GM19025 (cell line): ENCODE data around the gene MYL1.

Experiments used
- ATAC-seq: cut with Tn5 transposase; IDR thresholded peaks from one replicate; pipeline ENCODE4 v1.9.1; 2021; ENCODE audit warnings: mild to moderate bottlenecking, low read depth, moderate library complexity; ENCODE audit not compliant: unreplicated experiment

MYL1 gene

DNA sequence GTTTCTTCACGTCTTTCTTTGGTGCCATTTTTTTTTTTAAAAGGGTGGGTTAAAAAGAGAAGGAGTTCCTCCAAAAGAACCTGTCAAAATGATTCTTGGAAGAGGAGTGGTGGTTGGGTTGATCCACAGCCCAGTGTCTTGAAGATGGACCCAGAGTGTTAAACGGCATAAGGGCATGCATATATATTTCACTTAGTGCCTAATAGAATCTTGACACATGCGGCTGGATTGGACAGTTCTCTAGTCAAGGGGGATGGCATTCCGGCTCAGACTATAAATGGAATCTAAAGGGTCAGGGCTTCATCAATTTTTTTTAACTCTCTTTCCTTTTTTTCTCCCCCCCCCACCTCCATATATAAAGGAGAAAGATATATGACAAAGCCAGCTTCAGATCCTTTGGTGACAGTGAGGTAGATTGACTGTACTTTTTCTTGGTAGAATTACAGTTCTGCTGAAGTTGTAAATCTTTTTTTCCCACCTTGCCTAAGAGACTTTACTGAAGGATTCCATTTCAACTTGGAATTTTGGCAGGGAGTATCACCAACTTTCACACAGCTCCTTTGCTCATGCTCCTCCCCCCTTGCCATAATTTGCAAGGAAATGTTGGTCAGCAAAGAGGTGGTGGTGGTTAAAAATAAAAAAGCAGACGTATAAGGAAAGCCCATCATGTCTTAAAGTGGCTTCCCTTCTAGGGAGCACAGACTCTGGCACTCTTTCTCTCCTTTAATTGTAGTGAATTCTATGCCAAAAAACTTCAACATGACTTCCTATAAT lies at the start of gene MYL1:
MYL1 (minus strand) TSS at position 160 of the 774 bp plus-strand sequence; CDS start at position 28, 132 bp downstream.
- no peak for ATAC-seq

DNA sequence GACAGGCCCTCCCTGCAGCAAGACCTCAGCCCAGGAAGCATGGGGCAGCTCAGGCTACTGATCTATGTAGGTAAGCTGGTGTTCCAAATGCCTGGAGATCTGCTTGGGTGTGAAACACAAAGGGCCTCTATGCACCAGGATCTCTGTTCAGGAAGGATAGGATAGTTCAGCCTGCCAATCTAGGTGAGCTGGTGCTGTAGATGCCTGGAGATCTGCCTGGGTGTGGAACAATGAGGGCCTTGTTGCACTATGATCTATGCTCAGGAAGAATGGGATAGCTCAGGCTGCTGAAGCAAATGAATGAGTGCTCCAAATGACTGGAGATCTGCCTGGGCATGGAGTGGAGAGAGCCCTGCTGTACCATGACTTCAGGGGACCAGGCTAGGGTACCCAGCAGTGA lies 48.9 kb upstream of the MYL1 start:
- ATAC-seq, result no peak

DNA sequence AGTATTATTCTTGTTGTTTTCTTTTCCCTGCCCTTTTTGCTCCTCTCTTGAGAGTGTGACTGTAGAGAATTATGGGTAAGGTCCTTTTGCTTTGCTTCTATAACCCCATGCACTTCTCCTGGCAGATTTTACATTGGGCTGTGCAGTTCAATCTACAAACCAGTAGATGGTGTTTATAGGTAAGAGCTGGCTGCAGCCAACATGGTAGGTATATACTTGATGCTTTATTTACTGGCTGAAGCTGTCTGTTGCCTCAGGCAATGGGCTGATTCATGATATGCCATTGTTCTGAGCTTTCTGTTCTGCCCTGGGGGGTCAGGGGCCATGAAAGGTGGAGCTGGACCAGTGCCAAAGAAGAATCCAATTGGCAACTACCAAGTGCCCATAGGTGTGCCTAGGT lies 48.3 kb upstream of the MYL1 start:
- no peak for ATAC-seq

DNA sequence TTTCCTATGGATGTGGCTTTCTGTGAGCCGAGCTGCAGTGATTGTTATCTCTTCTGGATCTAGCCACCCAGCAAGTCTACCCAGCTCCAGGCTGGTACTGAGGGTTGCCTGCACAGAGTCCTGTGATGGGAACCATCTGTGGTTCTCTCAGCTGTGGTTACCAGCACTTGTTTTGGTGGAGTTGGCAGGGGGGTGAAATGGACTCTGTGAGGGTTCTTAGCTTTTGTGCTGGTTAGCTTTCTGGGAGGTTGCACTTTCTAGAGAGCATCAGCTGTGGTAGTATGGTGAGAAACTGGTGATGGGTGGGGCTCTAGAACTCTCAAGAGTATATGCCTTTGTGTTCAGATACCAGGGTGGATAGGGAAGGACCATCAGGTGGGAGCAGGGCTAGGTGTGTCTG lies 45.4 kb upstream of the MYL1 start:
- no peak for ATAC-seq

DNA sequence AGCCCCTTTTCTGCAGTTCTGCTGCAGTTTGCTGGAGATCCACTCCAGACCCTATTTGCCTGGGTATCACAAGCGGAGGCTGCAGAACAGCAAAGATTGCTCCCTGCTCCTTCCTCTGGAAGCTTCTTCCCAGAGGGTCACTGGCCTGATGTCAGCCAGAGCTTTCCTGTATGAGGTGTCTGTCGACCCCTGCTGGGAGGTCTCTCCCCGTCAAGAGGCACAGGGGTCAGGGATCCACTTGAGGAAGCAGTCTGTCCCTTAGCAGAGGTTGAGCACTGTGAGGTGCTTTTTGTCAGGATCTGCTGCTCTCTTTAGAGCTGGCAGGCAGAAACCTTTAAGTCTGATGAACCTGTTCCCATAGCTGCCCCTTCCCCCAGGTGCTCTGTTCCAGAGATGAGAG lies 42.0 kb upstream of the MYL1 start:
- ATAC-seq, result no peak

DNA sequence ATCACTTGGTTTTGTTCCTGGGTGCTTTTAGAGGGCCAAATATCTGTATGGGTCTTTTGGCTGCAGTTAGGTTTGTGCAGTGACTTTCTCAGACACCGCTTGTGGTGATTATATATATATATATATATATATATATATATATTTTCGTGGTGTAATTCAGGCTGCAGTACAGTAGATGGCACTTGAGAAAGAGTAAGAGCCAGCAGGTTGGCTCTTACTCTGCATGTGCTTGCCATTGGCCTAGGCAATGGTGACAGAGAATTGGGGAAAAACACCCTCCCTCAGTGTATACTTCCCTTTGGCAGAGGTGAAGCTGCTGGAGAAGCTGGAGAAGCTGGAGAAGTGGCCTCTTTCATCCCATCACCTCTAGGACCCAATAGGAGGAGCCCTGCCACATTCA lies 22.2 kb upstream of the MYL1 start:
- ATAC-seq, result no peak

DNA sequence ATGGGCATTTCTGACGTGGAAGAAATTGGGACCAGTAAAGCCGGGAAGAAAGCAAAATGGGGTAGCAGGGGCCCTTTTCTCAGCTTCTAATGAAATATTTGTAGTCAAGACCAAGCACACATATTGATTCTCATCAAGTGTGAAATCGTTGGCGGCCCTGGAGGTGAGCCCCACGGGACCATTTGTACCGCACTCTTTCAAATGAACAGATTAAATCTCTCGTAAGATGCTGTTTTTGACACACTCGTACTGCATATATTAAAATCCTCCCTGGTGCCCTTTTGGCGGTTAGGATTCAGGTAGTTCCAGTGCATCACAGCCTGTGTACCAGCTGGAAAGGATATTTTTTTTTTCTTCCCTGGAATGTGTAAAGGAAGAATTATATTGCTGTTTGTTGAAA lies 9.9 kb upstream of the MYL1 start:
- ATAC-seq, result no peak

DNA sequence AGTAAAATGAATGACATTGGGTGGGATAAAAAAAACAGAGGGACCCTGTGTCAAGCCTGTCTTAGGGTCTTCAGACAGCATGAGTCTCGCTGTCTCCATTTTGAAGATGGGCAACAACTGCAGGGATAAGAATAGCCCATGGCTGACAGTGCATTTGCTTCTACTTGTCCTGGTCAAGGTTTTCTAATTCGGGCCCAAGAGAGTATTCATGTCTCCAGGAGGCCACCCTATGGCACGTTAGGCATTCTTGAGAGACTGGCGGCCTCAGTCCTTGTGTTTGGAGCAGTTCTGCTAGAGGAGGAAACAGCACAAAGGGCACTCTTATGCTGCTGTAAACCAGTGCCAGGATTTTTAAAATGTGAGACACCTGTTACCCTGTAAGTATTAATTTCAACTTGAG lies 9.5 kb upstream of the MYL1 start:
- ATAC-seq, result no peak

DNA sequence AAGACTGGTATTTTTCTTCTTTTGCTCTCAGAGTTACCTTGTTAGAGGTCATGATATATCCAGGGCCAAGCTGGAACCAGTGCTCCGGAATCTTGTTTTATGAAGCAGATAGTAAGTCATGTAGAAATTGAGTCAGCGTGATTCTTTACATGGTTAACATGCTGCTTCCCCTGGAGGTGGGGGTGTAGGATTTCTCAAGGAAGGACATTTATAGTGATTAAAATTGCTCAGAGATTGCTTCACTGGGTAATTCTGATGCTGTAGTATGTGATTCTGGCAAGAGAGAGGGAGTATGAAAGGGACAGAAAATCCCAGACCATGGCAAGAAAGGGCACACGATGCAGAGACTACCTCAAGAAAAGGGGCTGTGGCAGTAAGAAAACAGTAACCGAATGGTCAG lies 8.0 kb upstream of the MYL1 start:
- ATAC-seq, result no peak

DNA sequence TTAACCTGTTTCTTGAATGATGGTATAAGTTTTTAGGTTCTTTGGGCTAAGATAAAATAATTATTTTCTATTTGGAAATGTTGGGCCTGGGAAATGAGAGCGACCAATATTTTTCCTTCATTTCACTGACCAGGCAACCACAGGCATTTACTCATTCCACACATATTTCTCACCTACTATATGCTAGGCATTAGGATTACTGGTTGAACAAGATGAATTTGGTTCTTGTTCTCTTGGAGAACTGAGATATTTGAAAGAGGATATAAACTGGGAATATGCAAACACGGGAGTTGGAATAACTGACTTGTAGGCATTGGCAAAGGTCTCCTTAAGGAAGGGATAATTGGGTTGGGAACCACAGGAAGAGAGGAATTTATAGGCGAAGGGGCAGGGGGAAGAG lies 3.9 kb upstream of the MYL1 start:
- ATAC-seq, result no peak

DNA sequence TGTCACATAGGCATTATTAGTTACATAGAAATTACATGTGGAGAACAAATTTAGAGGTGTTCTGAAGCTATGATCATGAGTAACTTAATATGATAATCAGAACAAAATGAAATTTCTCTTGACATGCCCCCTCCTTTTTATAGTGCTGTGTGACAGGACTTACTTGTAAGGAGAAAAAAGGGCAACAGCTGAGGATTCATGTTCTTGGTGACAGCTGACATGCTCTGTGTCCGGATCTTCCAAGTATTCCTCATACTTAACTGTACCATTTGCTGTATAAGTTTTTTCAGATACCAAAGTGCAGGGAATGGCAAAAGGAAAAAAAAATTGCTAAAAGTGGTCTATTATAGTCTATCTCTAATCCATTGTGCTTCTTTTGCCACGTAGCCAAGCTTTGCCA lies 3.5 kb upstream of the MYL1 start:
- no peak for ATAC-seq

DNA sequence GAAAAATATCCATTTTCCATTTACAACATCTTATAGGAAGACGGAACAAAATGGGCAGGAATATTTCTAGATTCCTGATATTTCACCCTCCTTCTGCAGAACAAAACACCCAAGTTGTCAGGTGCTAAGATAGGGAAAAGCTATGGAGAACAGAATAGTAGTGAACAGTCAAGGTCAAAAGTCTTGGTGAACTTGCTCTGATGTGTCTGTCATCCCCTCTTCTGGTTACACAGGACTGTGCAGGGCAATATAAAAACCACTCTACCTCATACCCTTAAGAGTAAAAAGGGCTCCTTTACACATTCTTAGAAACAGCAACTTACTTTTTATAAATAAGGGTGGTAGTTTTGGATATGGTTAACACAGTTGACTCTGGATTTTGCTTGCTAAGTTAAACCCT lies 4.4 kb downstream of the MYL1 start:
- no peak for ATAC-seq

DNA sequence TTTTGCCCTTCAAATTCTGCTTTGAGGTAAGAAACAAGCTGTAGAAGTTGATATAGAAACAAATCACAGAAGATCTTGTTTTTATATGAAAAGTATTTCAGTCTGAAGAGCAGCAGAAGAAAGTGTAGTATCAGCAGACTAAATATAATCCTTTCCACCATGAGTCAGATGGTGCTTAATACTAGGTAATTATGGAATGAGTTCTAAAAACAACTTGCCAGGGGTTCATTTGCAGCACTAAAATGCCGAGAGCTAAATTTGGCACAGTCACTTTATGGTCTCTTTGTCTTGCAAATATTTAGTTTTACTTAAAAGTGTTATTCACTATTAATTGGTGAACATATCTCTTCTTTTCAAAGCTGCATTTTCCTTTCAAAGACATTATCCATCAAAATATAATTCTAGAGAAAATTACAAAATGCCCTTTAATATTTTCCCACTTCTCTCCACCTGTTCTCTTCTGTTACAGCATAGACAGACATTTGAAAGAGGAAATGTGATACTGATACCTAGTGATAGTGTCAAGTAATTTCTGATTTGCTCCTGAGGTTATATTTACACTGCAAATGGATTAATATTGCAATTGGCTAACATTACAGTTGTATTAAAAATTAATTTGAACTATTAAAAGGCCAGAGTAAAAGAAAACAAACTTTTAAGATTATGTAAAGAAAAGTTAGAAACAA lies 5.3 kb downstream of the MYL1 start:
- ATAC-seq, result no peak

DNA sequence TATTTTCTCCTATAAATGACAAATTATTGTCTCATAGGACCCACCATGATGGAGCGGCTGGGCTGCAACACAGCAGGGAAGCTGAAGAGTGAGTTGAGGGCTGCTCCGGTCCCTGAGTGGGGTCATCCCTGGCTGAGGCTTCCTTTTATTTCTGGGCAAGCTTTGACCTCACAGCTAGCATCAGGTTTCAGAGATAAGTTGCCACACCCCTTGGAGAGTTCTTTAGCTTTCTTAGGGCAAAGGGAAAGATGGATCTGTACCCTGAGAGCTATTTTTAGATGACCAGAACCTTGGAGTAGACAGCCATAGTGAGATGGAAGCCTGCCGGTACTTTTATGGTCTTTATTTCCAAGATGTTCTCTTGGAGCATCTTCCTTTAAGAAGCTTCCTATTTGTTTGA lies 11.5 kb downstream of the MYL1 start:
- ATAC-seq, result no peak

DNA sequence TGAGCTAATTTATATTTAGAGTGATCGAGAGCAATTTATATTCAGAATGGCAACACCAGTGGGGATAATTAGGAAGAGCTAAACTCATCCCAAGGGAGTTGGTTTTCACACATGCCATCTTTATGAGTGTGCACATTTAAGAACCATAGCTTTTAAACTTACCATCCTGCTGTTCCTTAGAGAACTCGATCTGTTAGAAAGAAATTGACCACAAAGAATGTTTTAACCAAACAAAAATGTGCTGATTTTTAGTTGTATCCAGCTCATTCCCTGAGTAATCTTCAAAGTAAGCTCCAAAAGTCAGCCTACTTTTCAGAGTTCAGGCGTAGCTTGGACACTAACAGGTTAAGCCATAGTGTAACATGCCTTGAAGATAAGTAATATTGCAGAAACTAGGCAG lies 12.6 kb downstream of the MYL1 start:
- ATAC-seq, result no peak

DNA sequence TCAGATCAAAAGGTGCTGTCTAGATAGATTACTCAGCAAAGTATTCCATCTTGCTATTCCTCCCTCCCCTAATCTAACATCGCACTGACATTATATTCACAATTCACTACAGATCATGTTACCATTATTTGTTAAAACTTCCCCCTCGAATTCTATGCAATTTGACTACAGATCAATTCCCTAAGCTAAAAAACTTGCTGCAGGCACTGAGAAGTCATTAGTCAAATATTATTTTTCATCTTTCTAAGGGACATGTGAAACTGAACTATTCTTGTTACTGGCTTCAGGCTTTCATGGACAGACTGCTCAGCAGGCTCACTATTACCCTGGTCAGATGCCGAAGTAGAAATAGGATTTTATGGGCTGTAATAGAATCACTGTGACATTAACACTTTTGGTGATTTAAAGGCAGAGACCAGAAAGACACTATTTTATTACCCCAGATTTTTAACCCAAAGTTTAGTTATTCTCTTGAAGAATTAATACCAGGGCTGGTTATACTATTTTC lies 15.1 kb downstream of the MYL1 start:
- no peak for ATAC-seq

DNA sequence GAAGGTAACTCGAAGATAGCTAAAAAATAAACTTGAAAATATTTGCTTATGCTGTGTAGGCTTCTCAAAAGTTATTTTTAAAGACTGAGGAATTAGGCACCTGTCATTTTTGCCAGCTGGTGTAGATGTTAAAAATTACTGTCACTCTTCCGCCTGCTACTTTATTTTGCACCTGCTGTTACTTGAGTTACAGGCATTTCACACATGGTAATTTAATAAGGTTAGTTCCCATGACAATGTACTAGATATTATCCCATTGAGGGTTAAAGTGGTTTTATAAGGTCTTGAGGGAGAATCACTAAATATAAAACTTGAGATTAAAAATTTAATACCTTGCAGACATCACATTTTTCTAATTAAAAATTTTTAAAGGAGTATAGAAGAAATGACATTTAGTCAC lies 26.6 kb downstream of the MYL1 start:
- no peak for ATAC-seq

DNA sequence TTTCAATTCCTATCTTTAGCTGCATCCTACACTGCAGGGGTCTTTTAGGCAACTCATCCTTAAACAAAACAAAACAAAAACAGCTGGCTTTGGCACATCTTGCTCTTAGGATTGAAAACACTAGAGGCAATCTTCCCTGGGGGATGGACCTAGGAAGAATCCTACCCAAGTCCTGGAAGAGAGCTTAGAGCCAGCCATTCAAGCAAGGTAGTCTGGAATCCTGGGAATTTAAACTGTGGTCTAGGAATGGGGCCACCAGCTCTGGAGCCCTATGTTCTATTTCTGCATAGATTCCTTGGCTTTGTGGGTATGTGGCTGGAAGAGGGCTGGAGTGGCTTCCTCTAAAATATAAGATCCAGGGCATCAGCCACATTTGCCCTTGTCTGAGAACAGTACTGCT lies 27.7 kb downstream of the MYL1 start:
- ATAC-seq, result no peak

DNA sequence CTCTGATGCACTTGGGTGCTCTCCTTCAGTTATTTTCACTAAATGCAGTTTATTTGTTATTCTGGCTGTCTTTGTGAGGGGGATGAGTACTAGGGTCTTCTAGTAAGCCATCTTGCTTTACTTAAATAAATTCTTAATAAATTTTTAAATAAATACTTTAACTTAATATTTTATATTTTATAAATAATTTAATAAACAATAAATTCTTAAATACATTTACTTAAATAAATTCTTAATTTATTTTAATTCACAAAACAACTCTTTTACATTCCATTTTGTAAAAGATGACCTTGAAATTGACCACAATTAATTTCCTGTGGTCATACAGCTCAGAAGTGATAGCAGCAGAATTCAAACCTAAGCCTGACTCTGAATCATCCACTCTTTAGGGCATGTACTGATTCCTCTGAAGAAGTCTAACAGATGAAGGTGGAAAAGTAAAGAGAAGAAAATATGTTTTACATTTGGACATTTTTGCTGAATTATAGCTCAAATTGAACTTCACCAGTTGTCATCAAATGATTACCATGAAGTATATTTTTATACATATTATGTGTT lies 28.8 kb downstream of the MYL1 start:
- ATAC-seq, result no peak

DNA sequence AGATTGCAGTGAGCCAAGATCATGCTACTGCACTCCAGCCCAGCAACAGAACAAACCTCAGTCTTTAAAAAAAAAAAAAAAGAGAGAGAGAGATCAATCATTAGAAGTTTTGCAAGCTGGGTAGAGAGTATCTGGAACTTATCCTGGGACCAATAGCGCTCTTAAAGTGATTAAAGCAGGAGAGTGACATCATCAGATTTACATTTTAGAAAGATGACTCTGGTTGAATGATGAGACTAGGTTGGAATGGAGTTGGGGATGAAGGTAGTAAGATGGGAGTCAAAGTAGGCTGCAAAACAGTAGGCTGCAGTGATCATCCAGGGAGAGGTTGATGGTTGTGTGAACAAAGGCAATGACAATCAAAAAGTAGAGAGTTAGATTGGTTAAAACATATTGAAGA lies 37.8 kb downstream of the MYL1 start:
- ATAC-seq, result no peak

DNA sequence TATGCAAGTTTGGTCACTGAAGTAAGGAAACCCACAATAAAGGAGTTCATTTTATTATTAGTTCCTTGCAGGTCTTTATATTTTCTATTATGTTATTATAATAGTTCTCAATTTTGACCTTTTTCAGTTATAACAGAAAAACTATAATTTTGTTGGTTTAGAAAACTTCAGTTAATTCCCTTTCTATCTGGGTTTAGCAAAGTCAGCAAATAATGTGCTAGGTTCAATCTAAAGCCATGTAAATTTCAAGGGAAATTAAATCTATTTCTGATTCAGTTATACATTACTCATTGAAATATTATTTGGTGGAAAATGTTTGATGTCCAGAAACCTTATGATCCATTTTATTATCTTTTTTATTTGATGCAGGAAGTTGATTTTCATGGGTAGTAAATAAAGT lies 43.7 kb downstream of the MYL1 start:
- no peak for ATAC-seq

DNA sequence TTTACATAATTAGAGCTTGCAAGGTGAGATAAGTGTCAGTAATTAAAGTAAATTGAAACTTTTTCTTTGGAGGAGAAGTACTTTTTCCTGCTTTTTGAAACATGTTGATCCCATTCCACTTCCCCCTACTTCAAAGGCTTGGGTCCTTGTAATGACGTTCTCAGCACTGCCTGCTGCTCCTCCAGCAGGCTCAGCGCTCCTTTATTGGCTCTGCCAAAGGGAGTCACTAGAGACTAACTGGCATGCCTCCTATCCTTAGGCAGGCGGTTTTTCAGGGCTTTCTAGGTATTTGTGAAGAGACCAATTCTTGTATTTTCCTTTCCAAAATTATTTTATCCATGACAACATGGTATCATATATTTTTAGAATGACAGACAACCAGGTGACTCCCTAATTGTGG lies 45.8 kb downstream of the MYL1 start:
- no peak for ATAC-seq
